PC-3 (cell line): ENCODE results near the gene F5. TPM values are rescaled to one million over a fixed set of nuclear protein-coding genes. Genes with fewer than 3 reads are reported as not detected.

Experiments used
- ATAC-seq: fragments of 200-7000 bp; cut with Tn5 transposase; 2 replicates; pipeline ENCODE4 v1.9.1; 2020; ENCODE audit warnings: mild to moderate bottlenecking, moderate library complexity
- BruUV-seq: library from RNA; stranded (reverse); fragments of 400-500 nt; replicated peaks from 2 replicates; lab custom pipeline; 2021; lab: Mats Ljungman, UMichigan
- CTCF ChIA-PET: fragments of 300-600 bp; sonication (Branson Sonifier 250); formaldehyde crosslinking; loops from one replicate; lab custom pipeline; 2022; ENCODE audit warnings: antibody characterized with exemption; lab: Charles Lee
- POLR2A ChIA-PET: fragments of 300-600 bp; sonication (Branson Sonifier 250); formaldehyde crosslinking; loops from one replicate; lab custom pipeline; 2022; ENCODE audit warnings: antibody characterized with exemption; ENCODE audit not compliant: unreplicated experiment; lab: Charles Lee
- DNase-seq: peaks from one replicate; pipeline ENCODE4 v3.0.0-alpha.2; 2015
- H2AFZ ChIP-seq: fragments of 300-600 bp; sonication (generic); 2 replicates; pipeline ENCODE4 v1.6.0; 2016; ENCODE audit warnings: antibody characterized with exemption, low read length
- H3F3A ChIP-seq: fragments of 300-600 bp; sonication (generic); one replicate; pipeline ENCODE4 v1.6.0; 2017; ENCODE audit warnings: antibody characterized with exemption, low read length, control low read depth, mild to moderate bottlenecking; ENCODE audit not compliant: unreplicated experiment
- H3K27ac ChIP-seq: fragments of 300-600 bp; sonication (generic); 2 replicates; pipeline ENCODE4 v1.5.1; 2016; ENCODE audit warnings: mild to moderate bottlenecking, low read length
- H3K27me3 ChIP-seq: fragments of 300-600 bp; sonication (generic); 2 replicates; pipeline ENCODE4 v1.6.1; 2016; ENCODE audit warnings: low read length, mixed read lengths
- H3K36me3 ChIP-seq: fragments of 300-600 bp; sonication (generic); 2 replicates; pipeline ENCODE4 v1.6.1; 2016; ENCODE audit warnings: low read depth, mixed run types, low read length, mixed read lengths
- H3K4me1 ChIP-seq: fragments of 300-600 bp; sonication (generic); 2 replicates; pipeline ENCODE4 v1.5.1; 2016; ENCODE audit warnings: low read length; ENCODE audit not compliant: insufficient read depth
- H3K4me2 ChIP-seq: fragments of 300-600 bp; sonication (generic); 2 replicates; pipeline ENCODE4 v1.6.0; 2016; ENCODE audit warnings: low read length
- H3K4me3 ChIP-seq: fragments of 300-600 bp; sonication (generic); 2 replicates; pipeline ENCODE4 v1.5.1; 2016; ENCODE audit warnings: mild to moderate bottlenecking, low read length, mixed read lengths
- H3K79me2 ChIP-seq: fragments of 300-600 bp; sonication (generic); 2 replicates; pipeline ENCODE4 v1.6.1; 2017; ENCODE audit warnings: low read length, mixed read lengths
- H3K9ac ChIP-seq: fragments of 300-600 bp; sonication (generic); 2 replicates; pipeline ENCODE4 v1.6.0; 2016; ENCODE audit warnings: mild to moderate bottlenecking, low read length
- H3K9me2 ChIP-seq: fragments of 300-600 bp; sonication (generic); replicated peaks from 2 replicates; pipeline ENCODE4 v1.6.1; 2016; ENCODE audit warnings: mixed run types, low read length, mixed read lengths
- H3K9me3 ChIP-seq: fragments of 300-600 bp; sonication (generic); 2 replicates; pipeline ENCODE4 v1.6.1; 2016; ENCODE audit warnings: low read length, mixed read lengths
- H4K20me1 ChIP-seq: fragments of 300-600 bp; sonication (generic); 2 replicates; pipeline ENCODE4 v1.6.1; 2016; ENCODE audit warnings: low read length, mixed read lengths
- EZH2 ChIP-seq: fragments of 300-600 bp; sonication (generic); IDR thresholded peaks from one replicate; pipeline ENCODE4 v1.6.1; 2017; ENCODE audit warnings: antibody characterized with exemption, mild to moderate bottlenecking, low read length; ENCODE audit not compliant: unreplicated experiment
- EZH2phosphoT487 ChIP-seq: fragments of 300-600 bp; sonication (generic); IDR thresholded peaks from 2 replicates; pipeline ENCODE4 v1.6.1; 2018; ENCODE audit warnings: mild to moderate bottlenecking, antibody characterized with exemption, low read length, borderline replicate concordance
- intact Hi-C: fragments of 100-400 bp; cut with micrococcal nuclease; formaldehyde crosslinking; loops from 2 replicates; pipeline ENCODE4 v1.9.0; 2023
- total RNA-seq: library from RNA; depleted of rRNA; stranded (reverse); fragments of >200 nt; gene quantifications from 2 replicates; pipeline ENCODE4 v1.2.3, GENCODE V29; 2014
- TF ChIP-seq, protein P1 (sequence below): fragments of 300-600 bp; sonication (generic); conservative IDR thresholded peaks from 2 replicates; pipeline ENCODE4 v1.5.1; 2017; ENCODE audit warnings: antibody characterized with exemption, low read depth, mild to moderate bottlenecking, low read length

The F5 gene
- total RNA-seq, 1 experiment from 2014 or later = not detected

DNA sequence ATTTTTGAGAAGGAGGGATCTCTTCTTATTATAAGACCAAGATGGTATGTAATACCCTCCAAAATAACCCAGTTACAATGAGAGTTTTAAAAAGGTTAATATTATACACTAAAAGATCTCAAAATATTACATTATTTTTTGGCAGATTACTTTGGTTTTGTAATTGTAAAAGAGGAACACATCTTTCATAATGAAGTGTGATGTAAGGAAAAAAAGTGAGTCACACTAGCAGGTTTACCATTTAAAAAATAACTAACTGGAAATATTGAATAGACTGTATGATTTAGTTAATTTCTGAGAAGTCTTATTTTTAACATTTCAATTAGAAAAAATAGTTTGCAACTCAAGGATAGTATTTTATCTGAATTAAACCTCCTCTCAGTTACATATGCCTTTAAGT lies 1.1 kb downstream of the F5 start:
- no peaks in the 10 kb centered on the region for H3K79me2 ChIP-seq
- no peaks in the 10 kb centered on the region for H3F3A ChIP-seq
- no peak overlapping the region for H3K9ac ChIP-seq
- DNase-seq = no peak
- H3K27me3 ChIP-seq = peaks cover 29% of the 10 kb centered on the region
- ChIA-PET POLR2A (no interaction called here), CTCF (no interaction called here)
- H3K4me2 ChIP-seq = no peak overlapping the region
- H4K20me1 ChIP-seq = no peaks in the 10 kb centered on the region
- peaks cover 19% of the 10 kb centered on the region for H3K4me1 ChIP-seq
- no peak overlapping the region for H3K4me3 ChIP-seq
- no peaks in the 10 kb centered on the region for H3K36me3 ChIP-seq
- no peak overlapping the region for H3K27ac ChIP-seq
- H3K9me3 ChIP-seq = no peaks in the 10 kb centered on the region
- no peaks in the 10 kb centered on the region for H3K9me2 ChIP-seq
- no peak overlapping the region for H2AFZ ChIP-seq
- no peak for ATAC-seq
- intact Hi-C loops = loop anchor here (5.0 to 10.0 kb wide), 2 partner anchors 33 to 220 kb away; no protein-coding TSS in a partner anchor
- TF ChIP-seq EZH2phosphoT487 (no peak), EZH2 (no peak)
- TF ChIP-seq, protein P1, sequence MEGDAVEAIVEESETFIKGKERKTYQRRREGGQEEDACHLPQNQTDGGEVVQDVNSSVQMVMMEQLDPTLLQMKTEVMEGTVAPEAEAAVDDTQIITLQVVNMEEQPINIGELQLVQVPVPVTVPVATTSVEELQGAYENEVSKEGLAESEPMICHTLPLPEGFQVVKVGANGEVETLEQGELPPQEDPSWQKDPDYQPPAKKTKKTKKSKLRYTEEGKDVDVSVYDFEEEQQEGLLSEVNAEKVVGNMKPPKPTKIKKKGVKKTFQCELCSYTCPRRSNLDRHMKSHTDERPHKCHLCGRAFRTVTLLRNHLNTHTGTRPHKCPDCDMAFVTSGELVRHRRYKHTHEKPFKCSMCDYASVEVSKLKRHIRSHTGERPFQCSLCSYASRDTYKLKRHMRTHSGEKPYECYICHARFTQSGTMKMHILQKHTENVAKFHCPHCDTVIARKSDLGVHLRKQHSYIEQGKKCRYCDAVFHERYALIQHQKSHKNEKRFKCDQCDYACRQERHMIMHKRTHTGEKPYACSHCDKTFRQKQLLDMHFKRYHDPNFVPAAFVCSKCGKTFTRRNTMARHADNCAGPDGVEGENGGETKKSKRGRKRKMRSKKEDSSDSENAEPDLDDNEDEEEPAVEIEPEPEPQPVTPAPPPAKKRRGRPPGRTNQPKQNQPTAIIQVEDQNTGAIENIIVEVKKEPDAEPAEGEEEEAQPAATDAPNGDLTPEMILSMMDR = no peak
- no TSS peak for BruUV-seq

DNA sequence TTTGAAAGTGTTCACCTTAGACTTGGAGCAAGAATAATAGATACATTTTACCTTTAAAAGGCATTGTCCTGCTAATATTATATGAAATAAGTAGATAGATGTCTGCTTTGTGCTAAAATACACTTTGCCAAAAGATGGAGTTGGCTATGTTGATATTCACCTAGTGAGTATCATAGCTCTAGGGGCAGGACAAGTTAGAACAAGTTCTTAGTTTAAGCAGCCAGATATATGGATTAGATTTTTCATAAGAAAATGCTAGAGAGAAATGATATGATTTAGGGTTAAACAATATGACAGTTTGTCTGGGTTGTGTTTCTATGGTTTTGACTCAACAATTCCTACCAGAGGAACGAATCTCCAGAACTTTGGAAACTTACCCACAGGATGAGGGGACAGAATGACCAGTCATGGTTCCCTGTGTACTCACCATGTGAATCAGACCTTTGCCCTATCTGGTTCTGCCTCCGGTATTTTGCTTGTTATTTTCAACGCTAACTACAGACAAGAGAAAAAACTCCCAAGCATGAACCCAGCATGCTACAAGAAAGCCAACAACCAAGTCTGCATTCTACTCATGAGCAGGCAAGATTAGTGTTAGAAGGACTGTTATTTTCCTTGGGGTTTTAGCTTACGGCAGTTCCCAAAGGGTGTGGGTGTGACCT lies 1.7 kb downstream of the F5 start:
- CTCF ChIA-PET = no interaction called here
- H3K9me3 ChIP-seq = no peaks in the 10 kb centered on the region
- no peaks in the 10 kb centered on the region for H4K20me1 ChIP-seq
- no peak overlapping the region for H3K4me2 ChIP-seq
- H3K9ac ChIP-seq = no peak overlapping the region
- DNase-seq (peak; percentile 14), ATAC-seq (no peak)
- no peaks in the 10 kb centered on the region for H3K79me2 ChIP-seq
- H3K9me2 ChIP-seq = no peaks in the 10 kb centered on the region
- no TSS peak for BruUV-seq
- H3K36me3 ChIP-seq = no peaks in the 10 kb centered on the region
- H3K4me3 ChIP-seq = no peak overlapping the region
- H3K27me3 ChIP-seq = peaks cover 29% of the 10 kb centered on the region
- intact Hi-C loops = loop anchor here (5.0 to 10.0 kb wide), 2 partner anchors 32 to 220 kb away; no protein-coding TSS in a partner anchor
- H3F3A ChIP-seq = no peaks in the 10 kb centered on the region
- TF ChIP-seq, protein P1 = no peak
- TF ChIP-seq EZH2 (no peak), EZH2phosphoT487 (no peak)
- H2AFZ ChIP-seq = no peak overlapping the region
- H3K4me1 ChIP-seq = peaks cover 18% of the 10 kb centered on the region
- POLR2A ChIA-PET = no interaction called here
- no peak overlapping the region for H3K27ac ChIP-seq
